Stomach (tissue), 9 donors: ENCODE measurements around the gene NEDD9. TPM values are rescaled to one million over a fixed set of nuclear protein-coding genes. Genes with fewer than 3 reads are reported as not detected.

Experiments used
- DNase-seq, 2 donors: peaks; one replicate each; pipeline versions ENCODE4 v3.0.0 to v3.0.0-alpha.2; 2013 to 2019
- H3K27ac ChIP-seq, 5 donors: fragments of 200-600 bp in 4 of 5; sonication (generic) in 4 of 5; one replicate each; pipeline ENCODE4 v1.5.1; 2013 to 2019; ENCODE audit warnings: mild to moderate bottlenecking in 1 of 5, moderate library complexity in 1 of 5
- H3K27me3 ChIP-seq, 3 donors: fragments of 200-600 bp; sonication (generic); one replicate each; pipeline ENCODE4 v1.5.1; 2017 to 2019; ENCODE audit warnings: mixed run types in 1 of 3
- H3K36me3 ChIP-seq, 4 donors: fragments of 200-600 bp; sonication (generic); 1 replicate in 3 of 4; 2 replicates in 1 of 4; pipeline ENCODE4 v1.5.1; 2016 to 2019
- H3K4me1 ChIP-seq, 4 donors: fragments of 200-600 bp; sonication (generic); one replicate each; pipeline ENCODE4 v1.5.1; 2016 to 2019
- H3K4me3 ChIP-seq, 4 donors: fragments of 200-600 bp; sonication (generic) in 3 of 4; one replicate each; pipeline ENCODE4 v1.5.1; 2016 to 2019; ENCODE audit warnings: mild to moderate bottlenecking in 1 of 4
- H3K9me3 ChIP-seq, 4 donors: fragments of 200-600 bp; sonication (generic); one replicate each; pipeline ENCODE4 v1.5.1; 2016 to 2019
- EP300 ChIP-seq: sonication (generic); formaldehyde crosslinking; IDR thresholded peaks from one replicate; pipeline ENCODE4 v1.6.1; 2017; ENCODE audit warnings: antibody characterized with exemption
- POLR2A ChIP-seq, 4 donors: fragments of 450-650 bp; IDR thresholded peaks; one replicate each; pipeline ENCODE4 v1.6.1; 2016; ENCODE audit warnings: antibody characterized with exemption in 4 of 4, control low read depth in 2 of 4, mild to moderate bottlenecking in 1 of 4, moderate library complexity in 1 of 4
- POLR2AphosphoS5 ChIP-seq, 3 donors: sonication (generic); formaldehyde crosslinking; IDR thresholded peaks; one replicate each; pipeline ENCODE4 v1.6.1; 2016; ENCODE audit warnings: antibody characterized with exemption in 3 of 3
- WGBS, 5 donors: extraction: QIAGEN DNeasy Blood & Tissue Kit in 3 of 5; methylation state at CpG; one replicate each; pipeline versions ENCODE4 v1.1.5 to v1.1.7; 2013 to 2018; 5-methylcytosine and 5-hydroxymethylcytosine counted together
- intact Hi-C: fragments of 100-400 bp; cut with DNase I; formaldehyde crosslinking; loops from one replicate; pipeline ENCODE4 v1.15.1; 2023; ENCODE audit warnings: low total_unique reads
- polyA plus RNA-seq, 3 donors: library from polyadenylated mRNA; stranded (reverse); fragments of 200-250 nt; gene quantifications; one replicate each; pipeline ENCODE4 v1.2.3, GENCODE V29; 2013
- total RNA-seq, 5 donors: library from RNA; depleted of rRNA; stranded (reverse); fragments of >200 nt; gene quantifications; one replicate each; pipeline versions ENCODE4 v1.1.0 to v1.2.3, GENCODE V29; 2014 to 2016
- TF ChIP-seq, protein P1 (sequence below), 7 experiments: fragments of 450-650 bp in 4 of 7; fragments of 200-600 bp in 3 of 7; sonication (generic) in 3 of 7; IDR thresholded peaks; one replicate each; pipeline ENCODE4 v1.5.1; 2016 to 2019; ENCODE audit warnings: antibody characterized with exemption in 7 of 7, control low read depth in 2 of 7, mild to moderate bottlenecking in 1 of 7
- donor health status: healthy with polysubstance abuse.
- donor health status: Bipolar disorder and iron deficiency.
- donor health status: healthy.

The NEDD9 gene
- total and polyA plus RNA-seq, 8 donors = 4.2 to 97.9 (median 26.9) TPM

GRCh38 chr6:11236076-11236750, 3.7 kb upstream of the NEDD9 start:
- Histone ChIP-seq H3K36me3 (no peaks in the 10 kb centered on the region), H3K27me3 (no peaks in the 10 kb centered on the region), H3K9me3 (no peaks in the 10 kb centered on the region), H3K4me3 (no peak overlapping the region), H3K27ac (peak overlapping the region in 1 of 5 donors; percentile 20), H3K4me1 (peaks cover 0 to 29% (median 15%) of the 10 kb centered on the region in 4 donors)
- 61 to 70% (median 61%) methylated on average over 6 of the region's 6 CpGs for WGBS, 5 donors
- TF ChIP-seq POLR2A (IDR thresholded peaks at IDR 0.05) = no peak
- no peak for TF ChIP-seq EP300
- TF ChIP-seq, protein P1, sequence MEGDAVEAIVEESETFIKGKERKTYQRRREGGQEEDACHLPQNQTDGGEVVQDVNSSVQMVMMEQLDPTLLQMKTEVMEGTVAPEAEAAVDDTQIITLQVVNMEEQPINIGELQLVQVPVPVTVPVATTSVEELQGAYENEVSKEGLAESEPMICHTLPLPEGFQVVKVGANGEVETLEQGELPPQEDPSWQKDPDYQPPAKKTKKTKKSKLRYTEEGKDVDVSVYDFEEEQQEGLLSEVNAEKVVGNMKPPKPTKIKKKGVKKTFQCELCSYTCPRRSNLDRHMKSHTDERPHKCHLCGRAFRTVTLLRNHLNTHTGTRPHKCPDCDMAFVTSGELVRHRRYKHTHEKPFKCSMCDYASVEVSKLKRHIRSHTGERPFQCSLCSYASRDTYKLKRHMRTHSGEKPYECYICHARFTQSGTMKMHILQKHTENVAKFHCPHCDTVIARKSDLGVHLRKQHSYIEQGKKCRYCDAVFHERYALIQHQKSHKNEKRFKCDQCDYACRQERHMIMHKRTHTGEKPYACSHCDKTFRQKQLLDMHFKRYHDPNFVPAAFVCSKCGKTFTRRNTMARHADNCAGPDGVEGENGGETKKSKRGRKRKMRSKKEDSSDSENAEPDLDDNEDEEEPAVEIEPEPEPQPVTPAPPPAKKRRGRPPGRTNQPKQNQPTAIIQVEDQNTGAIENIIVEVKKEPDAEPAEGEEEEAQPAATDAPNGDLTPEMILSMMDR (IDR thresholded peaks at IDR 0.05) = no peak
- TF ChIP-seq POLR2AphosphoS5 (IDR thresholded peaks at IDR 0.05) = no peak
- intact Hi-C loops = loop anchor here (10.0 kb wide), 1 partner anchor 259 kb away; no protein-coding TSS in a partner anchor
- DNase-seq = peak in 1 of 2 donors; percentile 76

GRCh38 chr6:11235062-11235461, 2.6 kb upstream of the NEDD9 start:
- Histone ChIP-seq H3K4me3 (no peak overlapping the region), H3K36me3 (no peaks in the 10 kb centered on the region), H3K9me3 (no peaks in the 10 kb centered on the region), H3K4me1 (peaks cover 0 to 33% (median 22%) of the 10 kb centered on the region in 4 donors), H3K27me3 (no peaks in the 10 kb centered on the region), H3K27ac (no peak overlapping the region)
- DNase-seq = no peak
- TF ChIP-seq POLR2AphosphoS5 (IDR thresholded peaks at IDR 0.05) (no peak), POLR2A (IDR thresholded peaks at IDR 0.05) (no peak), EP300 (no peak)
- TF ChIP-seq, protein P1 (IDR thresholded peaks at IDR 0.05) = no peak
- intact Hi-C loops = loop anchor here (10.0 kb wide), 1 partner anchor 260 kb away; no protein-coding TSS in a partner anchor

DNA sequence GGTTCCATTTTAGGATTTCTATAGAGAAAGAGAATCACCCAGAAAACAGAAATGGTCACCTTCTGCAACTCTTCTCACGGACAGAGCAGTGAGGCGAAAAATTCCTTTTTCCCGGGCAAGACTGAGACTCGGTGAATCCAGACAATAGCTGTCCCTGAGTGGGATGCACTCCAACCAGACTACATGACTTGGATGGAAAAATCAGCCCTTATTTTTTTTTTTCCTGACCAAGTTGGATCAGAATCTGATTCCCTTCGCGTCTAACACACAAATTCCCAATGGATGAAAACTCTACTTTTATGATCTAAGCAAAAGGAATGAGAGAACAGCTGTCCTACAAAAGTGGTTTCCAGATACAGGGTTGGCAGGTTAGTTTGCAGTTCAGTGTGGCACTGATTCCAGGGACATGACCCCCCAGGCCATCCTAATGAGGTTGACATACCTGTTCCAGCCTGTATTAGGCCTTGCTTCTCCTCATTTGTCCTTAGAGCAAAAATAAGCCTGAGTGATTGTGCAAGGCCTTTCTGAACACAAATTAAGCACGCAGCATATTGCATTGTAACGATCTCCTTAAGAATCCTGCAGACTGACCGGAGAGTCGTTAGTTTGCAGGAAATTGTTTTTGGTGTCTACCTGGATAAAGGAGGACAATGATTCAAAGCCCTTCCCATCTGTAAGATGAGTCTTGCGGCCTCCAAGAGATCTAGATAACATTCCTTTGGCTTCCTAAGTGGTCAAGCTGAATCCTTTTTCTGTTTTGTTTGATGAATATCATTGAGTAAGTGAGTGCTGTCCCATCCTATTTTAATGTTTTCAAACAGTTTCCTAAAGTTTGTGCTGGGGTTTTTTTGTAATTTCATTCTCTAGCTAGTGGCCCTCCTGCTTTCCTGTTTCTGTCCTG, 1.5 kb upstream of the NEDD9 start:
- Histone ChIP-seq H3K9me3 (no peaks in the 10 kb centered on the region), H3K27me3 (no peaks in the 10 kb centered on the region), H3K4me1 (peaks cover 0 to 44% (median 27%) of the 10 kb centered on the region in 4 donors), H3K4me3 (no peak overlapping the region), H3K27ac (peak overlapping the region in 4 of 5 donors; percentile 87 to 93 (median 91)), H3K36me3 (no peaks in the 10 kb centered on the region)
- no peak for DNase-seq
- TF ChIP-seq POLR2A (IDR thresholded peaks at IDR 0.05) = no peak
- TF ChIP-seq, protein P1 (IDR thresholded peaks at IDR 0.05) = no peak
- TF ChIP-seq POLR2AphosphoS5 (IDR thresholded peaks at IDR 0.05) = no peak
- TF ChIP-seq EP300 = no peak
- 77 to 86% (median 85%) methylated on average over 11 of the region's 11 CpGs for WGBS, 5 donors
- intact Hi-C loops = loop anchor here (10.0 kb wide), 1 partner anchor 261 kb away; no protein-coding TSS in a partner anchor
